Mucosa of gallbladder (tissue), 1 donor: ENCODE data around the gene STOML2. TPM values are rescaled to one million over a fixed set of nuclear protein-coding genes. Genes with fewer than 3 reads are reported as not detected.

Experiments
- DNase-seq: peaks from one replicate; pipeline ENCODE4 v3.0.0-alpha.2; 2020; ENCODE audit warnings: low spot score
- total RNA-seq: library from RNA; stranded (reverse); gene quantifications from one replicate; pipeline ENCODE4 v1.2.1, GENCODE V29; 2021
- donor health status: DM: no; HTN: no; CAD: no.

STOML2 gene
- total RNA-seq, 1 donor from 2014 or later, result 94.9 TPM

DNA sequence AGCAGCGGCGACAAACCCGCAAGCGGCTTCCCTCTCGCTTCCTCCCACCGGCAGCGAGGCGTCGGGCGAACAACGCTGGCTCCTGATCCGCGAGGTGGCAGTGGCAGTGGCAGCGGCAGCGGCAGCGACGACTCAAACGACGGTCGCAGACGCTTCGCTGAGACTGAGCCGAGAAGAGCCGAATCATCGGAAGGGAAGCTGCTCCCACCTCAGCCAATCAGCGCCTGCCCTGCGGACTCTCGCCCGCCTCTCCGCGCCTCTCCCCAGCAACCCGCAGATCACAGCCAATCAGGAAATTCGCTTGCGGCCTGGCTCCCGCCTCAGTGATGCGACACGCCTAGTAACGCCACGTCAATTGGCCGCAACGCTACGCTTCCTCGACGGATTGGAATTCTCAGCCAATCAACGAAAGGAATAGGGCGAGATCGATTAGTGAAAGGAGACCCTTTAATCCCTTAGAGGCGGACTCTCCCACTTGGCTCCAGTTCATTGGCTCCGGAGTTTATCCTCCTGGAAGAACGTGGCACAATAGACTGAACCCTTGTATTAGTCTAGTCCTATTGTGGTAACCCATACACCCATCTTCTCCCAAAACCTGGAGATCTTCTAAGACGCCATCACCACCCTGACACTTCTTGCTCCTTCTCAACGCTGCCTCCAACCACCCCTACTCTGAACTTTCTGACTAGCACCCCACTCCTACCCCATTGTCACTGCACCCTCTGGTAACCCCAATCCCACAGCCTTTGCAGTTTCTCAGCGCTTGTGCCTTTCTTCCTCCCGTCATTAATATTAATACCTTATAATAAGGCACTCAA is 30.3 kb downstream of the STOML2 start, which contains the start of gene VCP:
TSS of gene VCP (minus strand) at position 165 of the 818 bp plus-strand sequence. CDS start 272 bp downstream, outside the sequence.
- peak; percentile 98 for DNase-seq

DNA sequence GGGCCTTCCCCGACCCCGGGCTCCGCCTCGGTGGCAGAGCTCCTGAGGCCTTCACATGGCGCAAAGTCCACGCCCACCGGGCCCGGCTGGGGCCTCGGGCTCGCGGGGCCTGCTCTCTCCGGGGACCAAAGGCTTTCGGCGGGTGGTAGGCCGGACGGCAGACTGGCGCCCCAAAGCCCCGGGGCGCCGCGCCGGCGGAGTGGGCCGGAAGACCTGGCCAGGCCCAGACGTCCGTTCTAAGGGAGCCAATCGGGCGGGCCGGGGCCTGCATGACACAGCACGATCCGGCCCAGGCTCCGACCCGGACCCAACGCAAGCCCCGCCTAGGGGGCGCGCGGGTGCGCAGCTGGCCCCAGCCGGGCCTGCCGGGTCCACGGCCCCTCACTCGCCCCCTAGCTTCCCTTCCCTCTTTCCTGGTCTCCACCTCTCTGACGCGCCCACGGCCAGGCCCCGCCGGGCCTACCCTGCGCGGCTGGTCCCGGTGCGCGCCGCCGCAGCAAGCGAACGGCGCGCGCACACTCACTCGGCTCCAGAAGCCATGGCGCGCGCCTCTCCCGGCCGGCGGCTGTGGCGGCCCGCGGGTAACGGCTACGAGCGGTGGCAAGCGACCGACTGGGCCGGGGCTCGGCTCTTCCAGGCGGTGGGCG is 31.0 kb downstream of the STOML2 start:
- DNase-seq, result peak; percentile 74

DNA sequence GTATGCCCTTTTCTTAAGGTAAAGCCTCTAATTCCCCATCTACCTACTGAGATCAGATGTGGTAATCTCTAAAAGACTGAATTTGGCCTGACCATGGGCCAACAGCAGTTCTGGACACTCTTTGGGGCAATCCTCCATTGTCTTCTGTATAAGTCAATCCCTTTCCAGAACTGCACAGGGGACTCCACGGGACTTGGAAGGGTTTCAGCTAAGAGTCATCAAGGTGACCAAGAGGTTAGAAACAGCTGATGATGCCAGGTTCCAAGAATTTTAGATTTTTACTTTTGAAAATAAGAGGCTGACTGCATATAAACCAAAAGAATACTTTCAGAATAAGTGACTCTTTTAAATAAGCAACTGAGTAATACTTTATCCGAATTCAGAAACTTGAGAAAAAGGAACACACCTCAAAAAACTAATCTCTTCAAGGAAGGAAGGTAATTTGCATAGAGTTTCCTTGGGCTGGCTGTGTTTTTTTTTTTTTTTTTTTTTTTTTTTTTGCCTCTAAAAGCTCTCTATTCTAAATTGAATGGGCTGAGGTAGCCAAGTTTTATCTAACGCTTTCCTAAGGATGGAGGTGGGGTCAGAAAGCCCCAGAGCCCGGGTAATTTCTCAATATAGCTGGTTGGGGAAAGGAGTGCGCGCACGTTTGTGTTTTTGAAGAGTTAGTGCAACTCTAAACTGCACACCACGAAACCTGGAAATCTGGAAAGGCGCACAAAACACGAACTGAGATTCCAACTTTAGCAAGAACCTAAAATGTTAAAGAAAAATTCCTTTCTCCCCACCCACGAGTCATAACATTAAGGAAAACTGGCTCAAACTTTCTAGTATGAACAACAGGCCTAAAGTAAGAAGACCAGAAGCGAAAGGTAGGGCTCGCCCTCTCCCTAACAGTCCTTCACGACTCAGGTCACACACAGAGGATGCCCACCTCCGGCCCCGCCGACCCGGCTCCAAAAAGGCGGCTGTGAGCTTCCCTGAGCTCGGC is 31.8 kb downstream of the STOML2 start:
- no peak for DNase-seq

DNA sequence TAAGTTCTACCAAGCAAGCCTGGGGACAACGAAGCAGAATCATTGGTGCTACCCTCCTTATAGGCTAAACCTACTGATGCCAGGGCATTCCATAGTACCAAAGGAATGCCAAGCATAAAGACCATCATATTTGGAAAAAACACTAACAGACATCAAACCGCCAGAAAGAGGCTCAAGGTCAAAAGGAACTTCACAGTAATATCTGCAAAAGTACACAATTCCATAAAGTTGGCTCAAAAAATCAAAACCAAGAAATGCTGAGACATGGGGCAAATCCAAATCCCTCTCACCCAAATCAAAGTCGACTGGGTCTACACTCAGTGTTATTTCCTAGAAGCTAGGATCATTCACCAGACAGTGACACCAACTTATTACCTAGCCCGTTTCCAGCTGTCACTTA is 33.9 kb downstream of the STOML2 start:
- no peak for DNase-seq

DNA sequence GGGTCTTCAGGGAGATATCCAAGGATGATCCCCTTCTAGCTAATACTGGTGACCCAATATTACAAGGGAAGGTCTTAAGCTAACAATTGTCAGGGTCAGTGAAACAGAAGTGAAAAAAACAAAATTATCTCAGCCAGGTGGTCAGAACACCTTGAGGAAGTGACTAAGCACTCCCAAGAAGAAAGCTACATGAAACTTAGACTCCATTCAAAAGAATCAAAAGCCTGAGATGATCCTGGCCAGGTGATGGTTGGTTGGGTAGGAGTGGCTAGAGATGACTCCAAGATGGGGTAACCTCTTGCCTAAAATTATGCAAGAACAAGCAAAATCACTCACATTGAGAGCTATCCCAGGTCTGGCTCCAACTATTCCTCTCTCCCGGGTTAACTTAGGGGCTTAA is 35.9 kb downstream of the STOML2 start:
- DNase-seq, result no peak

DNA sequence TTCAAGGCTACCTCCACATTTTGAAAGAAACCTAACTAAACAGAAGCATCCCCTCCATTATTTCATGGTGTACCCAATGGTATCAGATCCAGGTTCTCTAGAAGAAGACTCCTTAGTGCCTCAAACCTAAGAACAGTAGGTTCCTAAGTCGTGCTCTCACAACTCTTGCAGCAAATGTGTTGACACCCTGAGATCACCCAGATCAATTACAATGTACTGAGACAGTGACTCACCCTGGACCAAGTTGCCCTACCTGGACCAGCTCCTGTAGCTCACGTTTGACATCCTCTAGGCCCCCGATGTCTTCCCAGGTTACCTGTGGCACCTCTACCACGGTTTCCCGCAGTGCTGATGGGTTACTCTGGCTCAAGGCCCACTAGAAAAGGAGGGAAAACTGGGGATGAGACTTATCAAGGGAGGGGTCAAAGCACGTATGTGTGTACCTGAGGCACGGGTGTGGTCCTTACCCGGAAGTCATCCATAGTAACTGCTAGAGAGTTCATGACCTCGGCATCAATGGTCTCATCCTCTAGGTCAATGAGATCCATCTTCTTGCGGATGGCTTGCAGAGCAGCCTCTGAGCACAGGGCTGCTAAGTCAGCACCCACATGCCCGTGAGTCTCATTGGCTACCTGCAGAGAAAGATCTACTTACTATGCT is 42.3 kb downstream of the STOML2 start:
- DNase-seq, result no peak

DNA sequence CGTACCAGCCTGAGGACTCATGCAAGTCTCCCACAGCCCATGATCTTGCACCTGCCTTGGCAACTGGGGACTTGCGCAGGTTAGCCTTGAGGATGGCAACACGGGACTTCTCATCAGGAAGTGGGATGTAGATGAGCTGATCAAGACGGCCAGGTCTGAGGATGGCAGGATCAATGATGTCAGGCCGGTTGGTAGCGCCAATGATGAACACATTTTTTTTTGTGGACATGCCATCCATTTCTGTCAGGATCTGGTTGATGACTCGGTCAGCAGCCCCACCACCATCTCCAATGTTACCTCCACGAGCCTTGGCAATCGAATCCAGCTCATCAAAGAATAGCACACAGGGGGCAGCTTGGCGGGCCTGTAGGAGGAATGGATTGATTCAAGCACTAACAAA is 43.5 kb downstream of the STOML2 start:
- no peak for DNase-seq

DNA sequence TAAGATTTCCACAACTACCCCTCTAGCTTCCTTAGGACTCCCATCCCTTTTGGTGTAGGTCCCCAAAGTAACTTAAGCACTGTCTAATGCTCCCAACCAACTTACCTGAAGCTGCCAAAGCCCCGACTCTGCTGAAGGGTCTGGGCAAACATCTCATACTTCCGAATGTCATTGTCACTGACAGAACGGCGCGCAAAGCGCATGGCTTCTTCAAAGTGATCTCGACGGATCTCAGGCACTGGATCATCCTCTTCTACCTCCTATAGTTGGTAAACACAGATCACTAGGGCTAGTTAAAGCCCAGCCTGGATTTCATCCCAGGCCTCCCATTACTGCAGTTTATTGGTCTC is 45.7 kb downstream of the STOML2 start:
- no peak for DNase-seq

DNA sequence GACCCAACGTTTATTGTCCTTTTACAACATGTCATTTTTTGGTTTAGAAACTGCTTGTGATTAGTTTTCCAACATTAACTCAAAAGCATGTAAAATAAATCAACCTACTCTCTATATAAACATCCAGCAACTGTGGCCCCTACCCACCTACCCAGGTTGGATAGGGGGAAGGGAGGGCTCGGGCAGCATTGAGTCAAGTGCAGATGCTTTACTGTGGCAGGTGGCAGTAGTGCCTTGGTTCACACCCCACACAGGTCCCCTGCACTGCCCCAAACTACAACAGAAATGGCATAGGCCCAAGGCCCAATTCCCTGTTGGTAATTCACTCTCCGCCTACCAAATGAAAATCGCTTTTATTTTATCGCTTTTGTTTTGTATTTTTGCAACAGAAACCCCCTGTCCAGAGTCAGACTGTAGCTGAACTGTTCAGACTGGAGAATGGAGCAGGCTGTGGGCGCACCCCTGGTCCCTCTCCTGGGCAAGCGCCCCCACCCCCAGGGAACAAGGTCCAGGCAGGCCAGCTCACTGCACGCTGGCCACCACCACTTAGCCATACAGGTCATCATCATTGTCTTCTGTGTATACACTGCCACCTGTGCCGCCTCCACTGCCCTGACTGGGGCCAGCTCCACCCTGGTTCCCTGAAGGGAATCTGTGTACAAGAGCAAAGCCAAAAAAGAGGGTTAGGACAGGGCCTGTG is 46.2 kb downstream of the STOML2 start:
- DNase-seq, result no peak

DNA sequence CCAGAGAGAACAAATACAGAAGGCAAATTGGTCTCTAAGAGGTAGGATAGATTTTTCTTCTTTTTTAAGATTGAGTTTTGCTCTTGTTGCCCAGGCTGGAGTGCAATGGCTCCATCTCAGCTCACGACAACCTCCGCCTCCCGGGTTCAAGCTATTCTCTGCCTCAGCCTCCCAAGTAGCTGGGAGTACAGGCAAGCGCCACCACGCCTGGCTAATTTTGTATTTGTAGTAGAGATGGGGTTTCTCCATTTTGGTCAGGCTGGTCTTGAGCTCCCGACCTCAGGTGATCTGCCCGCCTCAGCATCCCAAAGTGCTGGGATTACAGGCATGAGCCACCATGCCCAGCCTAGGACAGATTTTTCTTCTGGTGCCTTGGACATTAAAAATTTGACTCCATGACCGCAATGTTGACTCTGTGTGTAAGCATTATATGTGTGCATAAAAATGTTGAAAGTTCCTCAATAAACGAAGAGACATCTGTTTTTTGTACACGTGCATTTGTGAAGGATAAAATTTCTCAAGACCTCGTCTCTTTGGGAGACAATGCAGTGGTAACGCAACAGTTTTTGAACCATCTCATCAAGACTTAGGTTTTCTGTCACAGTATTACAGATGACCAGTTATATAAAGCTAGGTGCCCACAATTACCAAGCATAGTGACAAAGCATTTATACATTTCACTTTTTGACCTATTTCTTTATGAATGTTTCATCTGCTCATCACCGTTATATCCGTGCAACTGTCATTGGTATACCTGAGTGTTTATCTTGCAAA is 47.9 kb downstream of the STOML2 start:
- DNase-seq, result no peak

DNA sequence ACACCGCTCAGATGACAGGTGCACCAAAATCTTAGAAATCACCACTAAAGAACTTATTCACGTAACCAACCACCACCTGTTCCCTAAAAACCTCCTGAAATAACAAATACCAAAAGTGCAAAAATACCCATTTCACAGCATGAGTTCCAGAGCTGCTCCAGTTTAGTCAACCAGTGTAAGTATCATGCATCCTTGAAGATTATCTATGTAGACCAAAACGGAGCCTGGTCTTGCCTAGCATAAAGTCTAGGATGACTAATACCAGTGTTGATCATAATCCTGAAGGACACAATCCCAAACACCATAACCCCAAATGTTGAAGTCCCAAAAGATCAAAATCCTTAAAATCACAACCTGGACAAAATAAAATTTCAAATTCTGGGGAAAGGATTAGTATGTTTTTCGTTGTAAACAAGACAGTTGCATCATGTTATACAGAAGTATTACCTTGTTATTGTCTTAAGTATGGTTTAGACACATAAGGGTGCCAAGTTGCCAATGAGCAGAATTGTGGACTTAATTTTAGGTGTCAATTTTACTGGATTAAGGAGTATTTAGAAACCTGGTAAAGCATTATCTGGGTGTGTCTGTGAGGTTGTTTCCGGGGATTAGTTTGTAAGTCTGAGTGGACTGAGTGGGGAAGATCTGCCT is 48.6 kb downstream of the STOML2 start:
- no peak for DNase-seq

DNA sequence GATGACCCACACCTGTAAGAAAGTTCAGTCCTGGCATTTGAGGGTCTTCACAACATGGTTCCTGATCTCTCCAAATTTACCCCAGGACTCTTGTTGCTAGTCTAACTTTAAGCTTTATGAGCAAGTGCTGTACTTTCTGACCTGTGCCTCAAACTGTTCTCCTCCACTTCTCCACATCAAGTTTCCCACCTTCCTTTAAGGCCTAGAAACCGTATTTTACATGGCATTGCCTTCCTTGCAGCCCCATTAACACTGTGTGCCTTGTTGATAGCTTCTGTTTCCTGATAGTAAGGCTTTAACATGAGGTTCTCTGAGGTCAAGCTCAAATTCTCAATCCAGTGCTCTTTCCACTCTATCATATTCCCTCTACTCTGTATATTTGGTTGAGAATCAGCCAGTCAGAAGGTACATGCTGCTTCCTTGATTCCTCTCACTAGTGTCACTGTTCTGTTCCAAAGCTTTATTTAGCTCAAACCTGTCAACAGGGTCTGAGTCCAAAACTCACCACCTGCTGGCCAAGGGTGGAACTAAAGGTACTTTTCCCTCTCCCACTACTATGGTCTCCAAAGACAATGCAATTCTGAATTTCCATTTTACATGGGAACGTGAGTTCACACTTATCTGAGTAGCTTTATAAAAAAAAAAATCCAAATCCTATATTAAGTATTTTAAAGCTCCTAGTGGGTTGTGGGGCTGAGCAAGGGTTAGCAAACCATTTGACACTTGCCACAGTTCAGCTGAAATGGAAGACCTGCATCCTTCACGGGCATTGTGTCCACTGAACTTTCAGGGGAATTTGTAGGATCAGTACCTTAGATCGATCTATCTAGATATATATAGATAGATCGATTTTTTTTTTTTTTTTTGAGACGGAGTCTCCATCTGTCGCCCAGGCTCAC is 51.6 kb downstream of the STOML2 start:
- DNase-seq, result no peak

Other genes with a start within 250 kb of the STOML2 start
- 0.29 TPM for gene PHF24, start 144.8 kb downstream of the STOML2 start, total RNA-seq
- gene DNAJB5, start 113.4 kb downstream of the STOML2 start, total RNA-seq, result 19.7 TPM
- 243 TPM for gene VCP, start 30.5 kb downstream of the STOML2 start, total RNA-seq
- gene FANCG, start 23.2 kb downstream of the STOML2 start, total RNA-seq, result 17.4 TPM
- 35.9 TPM for gene PIGO, start 6.5 kb downstream of the STOML2 start, total RNA-seq
- gene ATOSB, start 12.7 kb upstream of the STOML2 start, total RNA-seq, result 18.3 TPM
- 59.1 TPM for gene UNC13B, start 58.9 kb upstream of the STOML2 start, total RNA-seq